Gastroesophageal sphincter (tissue), 4 donors: ENCODE results near the gene PCDHGA1. TPM values are rescaled to one million over a fixed set of nuclear protein-coding genes. Genes with fewer than 3 reads are reported as not detected.

Experiments used
- ATAC-seq: fragments of 150-250 bp; one replicate; pipeline ENCODE4 v1.9.1; 2016; ENCODE audit warnings: mild to moderate bottlenecking, moderate library complexity
- H3K27ac ChIP-seq, 4 donors: fragments of 200-600 bp; sonication (generic) in 3 of 4; 1 replicate in 3 of 4; 2 replicates in 1 of 4; pipeline ENCODE4 v1.5.1; 2016 to 2019
- H3K27me3 ChIP-seq: fragments of 200-600 bp; sonication (generic); one replicate; pipeline ENCODE4 v1.5.1; 2019
- H3K36me3 ChIP-seq, 2 donors: fragments of 200-600 bp; sonication (generic); one replicate each; pipeline ENCODE4 v1.5.1; 2019; ENCODE audit warnings: control low read depth in 1 of 2
- H3K4me1 ChIP-seq, 3 donors: fragments of 200-600 bp; sonication (generic); 1 replicate in 2 of 3; 2 replicates in 1 of 3; pipeline ENCODE4 v1.5.1; 2016 to 2019; ENCODE audit warnings: control low read depth in 2 of 3
- H3K4me3 ChIP-seq, 2 donors: fragments of 200-600 bp; sonication (generic); one replicate each; pipeline ENCODE4 v1.5.1; 2019; ENCODE audit warnings: mild to moderate bottlenecking in 1 of 2, moderate library complexity in 1 of 2
- H3K9me3 ChIP-seq, 3 donors: fragments of 200-600 bp; sonication (generic); one replicate each; pipeline ENCODE4 v1.5.1; 2017 to 2019; ENCODE audit warnings: control low read depth in 2 of 3
- EP300 ChIP-seq: sonication (generic); formaldehyde crosslinking; IDR thresholded peaks from one replicate; pipeline ENCODE4 v1.6.1; 2017; ENCODE audit warnings: antibody characterized with exemption, mild to moderate bottlenecking
- POLR2A ChIP-seq, 2 donors: fragments of 450-650 bp; IDR thresholded peaks; one replicate each; pipeline ENCODE4 v1.6.1; 2017; ENCODE audit warnings: antibody characterized with exemption in 2 of 2, mild to moderate bottlenecking in 2 of 2, moderate library complexity in 1 of 2
- POLR2AphosphoS5 ChIP-seq: sonication (generic); formaldehyde crosslinking; IDR thresholded peaks from one replicate; pipeline ENCODE4 v1.6.1; 2017; ENCODE audit warnings: antibody characterized with exemption
- WGBS, 2 donors: methylation state at CpG; one replicate each; pipeline ENCODE4 v1.1.5; 2018; ENCODE audit warnings: low coverage in 1 of 2; 5-methylcytosine and 5-hydroxymethylcytosine counted together
- total RNA-seq, 4 donors: library from RNA; depleted of rRNA; stranded (reverse); fragments of >200 nt; gene quantifications; one replicate each; pipeline ENCODE4 v1.1.0, GENCODE V29; 2016
- TF ChIP-seq, protein P1 (sequence below), 4 experiments: fragments of 200-600 bp in 2 of 4; fragments of 450-650 bp in 2 of 4; sonication (generic) in 1 of 4; IDR thresholded peaks; one replicate each; pipeline ENCODE4 v1.5.1; 2017 to 2019; ENCODE audit warnings: antibody characterized with exemption in 4 of 4, mild to moderate bottlenecking in 2 of 4, moderate library complexity in 2 of 4

PCDHGA1 gene
- total RNA-seq, 4 donors from 2014 or later = 0.67 to 1.3 (median 1.1) TPM

DNA sequence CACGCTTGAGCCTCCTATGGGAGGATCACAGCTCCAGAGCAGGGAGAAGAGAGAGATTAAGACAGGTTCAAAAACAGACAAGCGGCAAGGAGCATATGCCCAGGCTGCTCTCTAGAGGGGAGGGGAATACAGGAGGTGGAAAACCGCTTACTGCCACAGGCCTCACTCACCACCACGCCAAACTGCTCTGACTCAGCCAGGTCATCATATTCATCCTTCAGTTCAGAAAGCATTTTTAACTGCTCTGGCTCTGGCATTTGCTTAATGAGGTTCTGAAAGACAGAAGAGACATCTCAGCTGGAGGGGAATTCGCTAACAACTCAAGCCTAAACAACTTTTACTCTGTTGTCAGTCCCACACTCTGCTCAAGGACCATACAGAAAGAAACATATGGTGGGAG, 198.7 kb downstream of the PCDHGA1 start:
- WGBS, 2 donors = 27 to 28% methylated on average over 4 to 5 of the region's 5 CpGs
- peak; percentile 30 for ATAC-seq
- Histone ChIP-seq H3K4me1 (peaks cover 2 to 58% (median 23%) of the 10 kb centered on the region in 3 donors), H3K27ac (peak overlapping the region; percentile 75 to 84 (median 79)), H3K36me3 (peaks cover 0 to 50% of the 10 kb centered on the region in 2 donors), H3K27me3 (no peaks in the 10 kb centered on the region), H3K9me3 (no peaks in the 10 kb centered on the region), H3K4me3 (no peak overlapping the region)
- TF ChIP-seq POLR2A (IDR thresholded peaks at IDR 0.05) (no peak), EP300 (no peak), POLR2AphosphoS5 (no peak)

DNA sequence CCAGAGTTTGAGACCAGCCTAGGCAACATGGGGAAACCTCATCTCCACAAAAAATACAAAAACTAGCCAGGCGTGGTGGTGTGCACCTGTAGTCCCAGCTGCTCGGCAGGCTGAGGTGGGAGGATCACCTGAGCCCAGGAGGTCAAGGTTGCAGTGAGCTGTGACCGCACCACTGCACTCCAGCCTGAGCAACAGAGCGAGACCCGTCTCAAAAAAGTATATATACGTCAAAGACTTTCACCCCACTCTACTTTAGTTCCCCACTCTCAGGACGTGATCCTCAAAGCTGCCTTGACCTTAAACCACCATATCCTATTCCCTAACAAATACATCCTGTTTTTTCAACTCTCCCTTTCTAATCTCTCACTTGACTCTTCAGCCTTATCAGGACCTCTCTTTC, 199.6 kb downstream of the PCDHGA1 start:
- peaks cover 0 to 52% of the 10 kb centered on the region in 2 donors for H3K36me3 ChIP-seq
- peaks cover 2 to 50% (median 17%) of the 10 kb centered on the region in 3 donors for H3K4me1 ChIP-seq
- no peaks in the 10 kb centered on the region for H3K27me3 ChIP-seq
- no peak for ATAC-seq
- 94 to 99% methylated on average over 4 to 7 of the region's 7 CpGs for WGBS, 2 donors
- no peaks in the 10 kb centered on the region for H3K9me3 ChIP-seq
- TF ChIP-seq EP300 (no peak), POLR2A (IDR thresholded peaks at IDR 0.05) (no peak), POLR2AphosphoS5 (no peak)
- TF ChIP-seq, protein P1, sequence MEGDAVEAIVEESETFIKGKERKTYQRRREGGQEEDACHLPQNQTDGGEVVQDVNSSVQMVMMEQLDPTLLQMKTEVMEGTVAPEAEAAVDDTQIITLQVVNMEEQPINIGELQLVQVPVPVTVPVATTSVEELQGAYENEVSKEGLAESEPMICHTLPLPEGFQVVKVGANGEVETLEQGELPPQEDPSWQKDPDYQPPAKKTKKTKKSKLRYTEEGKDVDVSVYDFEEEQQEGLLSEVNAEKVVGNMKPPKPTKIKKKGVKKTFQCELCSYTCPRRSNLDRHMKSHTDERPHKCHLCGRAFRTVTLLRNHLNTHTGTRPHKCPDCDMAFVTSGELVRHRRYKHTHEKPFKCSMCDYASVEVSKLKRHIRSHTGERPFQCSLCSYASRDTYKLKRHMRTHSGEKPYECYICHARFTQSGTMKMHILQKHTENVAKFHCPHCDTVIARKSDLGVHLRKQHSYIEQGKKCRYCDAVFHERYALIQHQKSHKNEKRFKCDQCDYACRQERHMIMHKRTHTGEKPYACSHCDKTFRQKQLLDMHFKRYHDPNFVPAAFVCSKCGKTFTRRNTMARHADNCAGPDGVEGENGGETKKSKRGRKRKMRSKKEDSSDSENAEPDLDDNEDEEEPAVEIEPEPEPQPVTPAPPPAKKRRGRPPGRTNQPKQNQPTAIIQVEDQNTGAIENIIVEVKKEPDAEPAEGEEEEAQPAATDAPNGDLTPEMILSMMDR (IDR thresholded peaks at IDR 0.05) = no peak
- H3K4me3 ChIP-seq = no peak overlapping the region
- H3K27ac ChIP-seq = peak overlapping the region; percentile 75 to 84 (median 79)

DNA sequence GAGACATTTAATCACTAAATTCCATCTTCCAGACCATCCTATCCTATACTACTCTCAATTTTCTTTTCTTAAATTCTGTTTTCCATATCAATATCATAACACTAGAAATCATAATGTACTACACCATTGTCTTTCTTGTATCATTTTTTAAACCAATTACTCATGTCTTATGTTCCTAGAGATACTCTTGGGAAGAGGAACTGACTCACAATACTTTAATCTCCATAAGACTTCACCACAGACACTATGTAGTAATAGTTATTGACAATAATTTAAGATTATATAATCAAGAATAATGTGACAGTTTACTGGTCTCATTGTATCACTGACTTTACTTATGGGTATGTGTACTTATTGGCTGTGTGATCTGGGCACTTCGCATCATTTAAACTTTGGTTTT, 202.4 kb downstream of the PCDHGA1 start:
- no peaks in the 10 kb centered on the region for H3K9me3 ChIP-seq
- H3K27me3 ChIP-seq = no peaks in the 10 kb centered on the region
- no peak overlapping the region for H3K27ac ChIP-seq
- 100% methylated on average over 1 of the region's 1 CpG for WGBS, 2 donors
- peaks cover 2 to 27% (median 14%) of the 10 kb centered on the region in 3 donors for H3K4me1 ChIP-seq
- no peak for ATAC-seq
- TF ChIP-seq POLR2AphosphoS5 = no peak
- TF ChIP-seq EP300 = no peak
- TF ChIP-seq, protein P1 (IDR thresholded peaks at IDR 0.05) = no peak
- TF ChIP-seq POLR2A (IDR thresholded peaks at IDR 0.05) = no peak
- H3K36me3 ChIP-seq = peaks cover 0 to 31% of the 10 kb centered on the region in 2 donors
- H3K4me3 ChIP-seq = no peak overlapping the region

DNA sequence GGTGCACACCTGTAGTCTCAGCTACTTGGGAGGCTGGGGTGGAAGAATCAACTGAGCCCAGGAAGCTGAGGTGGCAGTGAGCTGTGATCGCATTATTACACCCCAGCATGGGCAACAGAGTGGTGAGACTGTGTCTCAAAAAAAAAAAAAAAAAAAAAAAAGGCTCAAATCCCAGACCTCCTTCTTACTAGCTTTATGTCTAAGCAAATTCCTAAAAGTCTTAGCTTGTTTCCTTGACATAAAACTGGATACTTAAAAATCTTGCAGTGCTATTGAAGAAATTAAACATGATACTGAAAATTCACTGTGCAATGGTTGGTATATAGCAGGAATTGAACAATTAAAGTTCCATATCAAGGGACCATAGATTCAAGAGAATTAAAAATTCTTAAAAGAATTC, 203.6 kb downstream of the PCDHGA1 start:
- Histone ChIP-seq H3K9me3 (no peaks in the 10 kb centered on the region), H3K4me1 (peaks cover 2 to 15% (median 11%) of the 10 kb centered on the region in 3 donors), H3K27ac (no peak overlapping the region), H3K36me3 (peaks cover 0 to 22% of the 10 kb centered on the region in 2 donors), H3K27me3 (no peaks in the 10 kb centered on the region), H3K4me3 (no peak overlapping the region)
- WGBS, 2 donors = 100% methylated on average over 1 of the region's 1 CpG; no CpG with 5 or more reads in 1 of the 2 donors
- ATAC-seq = no peak
- no peak for TF ChIP-seq POLR2A (IDR thresholded peaks at IDR 0.05)
- TF ChIP-seq EP300 = no peak
- no peak for TF ChIP-seq POLR2AphosphoS5
- TF ChIP-seq, protein P1 (IDR thresholded peaks at IDR 0.05) = no peak

DNA sequence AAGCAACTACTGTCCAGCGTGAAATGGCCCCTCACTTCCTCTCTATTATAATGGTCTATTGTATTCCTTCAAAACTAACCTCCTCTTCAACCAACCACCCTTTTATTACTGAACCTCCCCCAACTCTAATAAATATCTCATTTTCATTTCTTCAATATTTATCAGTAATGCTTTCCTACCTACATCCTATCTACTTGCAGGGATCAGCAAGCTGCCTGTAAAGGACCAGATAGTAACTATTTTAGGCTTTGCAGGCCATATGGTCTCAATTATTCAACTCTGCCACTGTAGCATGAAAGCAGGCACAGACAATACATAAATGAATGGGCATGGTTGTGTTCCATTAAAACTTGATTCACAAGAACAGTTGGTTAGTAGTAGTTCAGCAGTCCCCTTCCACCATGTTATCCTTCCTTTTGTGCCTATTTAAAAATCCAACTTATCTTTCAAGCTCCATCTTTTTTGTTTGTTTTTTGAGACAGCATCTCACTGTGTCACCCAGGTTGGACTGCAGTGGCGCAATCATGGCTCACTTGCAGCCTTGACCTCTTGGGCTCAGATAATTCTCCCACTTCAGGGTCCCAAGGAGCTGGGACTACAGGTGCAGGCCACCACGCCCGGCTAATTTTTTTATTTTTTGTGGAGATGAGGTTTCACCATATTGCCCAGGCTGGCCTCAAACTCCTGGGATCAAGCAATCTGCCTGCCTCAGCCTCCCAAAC, 204.3 kb downstream of the PCDHGA1 start:
- no peaks in the 10 kb centered on the region for H3K27me3 ChIP-seq
- peaks cover 0 to 14% of the 10 kb centered on the region in 2 donors for H3K36me3 ChIP-seq
- no peak overlapping the region for H3K27ac ChIP-seq
- H3K9me3 ChIP-seq = no peaks in the 10 kb centered on the region
- WGBS, 2 donors = 56 to 95% methylated on average over 1 to 2 of the region's 4 CpGs
- TF ChIP-seq, protein P1 (IDR thresholded peaks at IDR 0.05) = no peak
- TF ChIP-seq POLR2A (IDR thresholded peaks at IDR 0.05) (no peak), POLR2AphosphoS5 (no peak), EP300 (no peak)
- no peak overlapping the region for H3K4me3 ChIP-seq
- ATAC-seq = no peak
- H3K4me1 ChIP-seq = peaks cover 0 to 7% (median 4%) of the 10 kb centered on the region in 3 donors
